ENCODE results near the gene FLCN.

GRCh38 chr17:17228521-17229279, 8.3 kb downstream of the FLCN start:
- TF ChIP-seq, protein P1, sequence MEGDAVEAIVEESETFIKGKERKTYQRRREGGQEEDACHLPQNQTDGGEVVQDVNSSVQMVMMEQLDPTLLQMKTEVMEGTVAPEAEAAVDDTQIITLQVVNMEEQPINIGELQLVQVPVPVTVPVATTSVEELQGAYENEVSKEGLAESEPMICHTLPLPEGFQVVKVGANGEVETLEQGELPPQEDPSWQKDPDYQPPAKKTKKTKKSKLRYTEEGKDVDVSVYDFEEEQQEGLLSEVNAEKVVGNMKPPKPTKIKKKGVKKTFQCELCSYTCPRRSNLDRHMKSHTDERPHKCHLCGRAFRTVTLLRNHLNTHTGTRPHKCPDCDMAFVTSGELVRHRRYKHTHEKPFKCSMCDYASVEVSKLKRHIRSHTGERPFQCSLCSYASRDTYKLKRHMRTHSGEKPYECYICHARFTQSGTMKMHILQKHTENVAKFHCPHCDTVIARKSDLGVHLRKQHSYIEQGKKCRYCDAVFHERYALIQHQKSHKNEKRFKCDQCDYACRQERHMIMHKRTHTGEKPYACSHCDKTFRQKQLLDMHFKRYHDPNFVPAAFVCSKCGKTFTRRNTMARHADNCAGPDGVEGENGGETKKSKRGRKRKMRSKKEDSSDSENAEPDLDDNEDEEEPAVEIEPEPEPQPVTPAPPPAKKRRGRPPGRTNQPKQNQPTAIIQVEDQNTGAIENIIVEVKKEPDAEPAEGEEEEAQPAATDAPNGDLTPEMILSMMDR (conservative IDR thresholded peaks at IDR 0.05): no peak
- no peak for TF ChIP-seq ZFX (IDR thresholded peaks at IDR 0.05)
